Progenitor cell of endocrine pancreas (in vitro differentiated cells): ENCODE data around the gene ZNF223. TPM values are rescaled to one million over a fixed set of nuclear protein-coding genes. Genes with fewer than 3 reads are reported as not detected.

Source experiments
- DNase-seq: peaks from one replicate; pipeline ENCODE4 v3.0.0; 2021; ENCODE audit warnings: low spot score; ENCODE audit not compliant: unreplicated experiment
- H3K27ac Mint-ChIP-seq: 2 replicates; pipeline ENCODE4 v1.8.0; 2021; ENCODE audit warnings: mild to moderate bottlenecking, moderate library complexity, mixed read lengths
- H3K27me3 Mint-ChIP-seq: 2 replicates; pipeline ENCODE4 v1.8.0; 2021; ENCODE audit warnings: mixed read lengths
- H3K36me3 Mint-ChIP-seq: 2 replicates; pipeline ENCODE4 v1.8.0; 2022; ENCODE audit warnings: mixed read lengths; ENCODE audit not compliant: insufficient read depth
- H3K4me1 Mint-ChIP-seq: 2 replicates; pipeline ENCODE4 v1.8.0; 2021; ENCODE audit warnings: low read depth, mixed read lengths
- H3K4me3 Mint-ChIP-seq: 2 replicates; pipeline ENCODE4 v1.8.0; 2021; ENCODE audit warnings: low read depth, mild to moderate bottlenecking, moderate library complexity, mixed read lengths
- H3K9me3 Mint-ChIP-seq: 2 replicates; pipeline ENCODE4 v1.8.0; 2021; ENCODE audit warnings: low read depth, mixed read lengths
- total RNA-seq: library from RNA; stranded (reverse); gene quantifications from 2 replicates; pipeline ENCODE4 v1.2.1, GENCODE V29; 2021
- TF ChIP-seq, protein P1 (sequence below): fragments of 200-600 bp; sonication (generic); IDR thresholded peaks from one replicate; pipeline ENCODE4 v1.5.0; 2021; ENCODE audit warnings: antibody characterized with exemption, mild to moderate bottlenecking; ENCODE audit not compliant: unreplicated experiment

ZNF223 gene
- total RNA-seq, 1 donor from 2014 or later, result 14.2 TPM

DNA sequence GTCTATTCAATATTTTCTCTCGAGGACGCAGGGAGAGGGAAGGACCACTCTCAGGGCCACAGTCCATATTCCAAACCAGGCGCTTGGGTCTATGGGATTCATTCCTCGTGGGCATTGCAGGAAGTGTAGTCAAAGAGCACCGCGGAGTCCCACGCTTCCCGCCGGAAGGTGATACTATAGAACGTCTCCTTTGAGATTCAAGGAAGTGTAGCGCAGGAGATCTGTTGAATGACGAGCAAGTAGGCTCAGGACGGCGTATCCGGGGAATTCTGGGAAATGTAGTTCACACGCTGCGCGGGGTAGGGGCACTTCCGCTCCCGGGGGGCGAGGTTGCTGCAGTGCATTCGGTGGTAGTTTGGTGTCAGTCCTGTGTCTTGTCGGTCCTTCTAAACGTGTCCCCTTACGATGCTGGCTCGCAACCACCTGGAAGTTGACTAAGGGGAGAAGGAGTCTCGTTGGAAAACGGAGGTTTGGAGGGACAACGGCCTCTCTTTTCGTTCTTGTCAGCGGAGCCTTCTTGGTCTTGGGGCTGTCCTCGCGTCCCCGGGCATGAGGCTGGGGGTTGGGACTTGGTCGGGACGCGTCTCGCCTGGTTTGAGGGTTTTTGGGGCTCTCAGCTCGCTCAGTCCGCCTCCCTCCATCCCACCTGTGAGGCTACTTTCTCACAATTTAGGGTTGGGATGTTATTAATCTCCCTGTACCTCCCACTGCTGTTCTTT lies 20.1 kb downstream of the ZNF223 start, which contains the start of gene ZNF284:
Gene ZNF284 (plus strand): TSS at position 336 of the 719 bp plus-strand sequence. CDS start 4,231 bp downstream, outside the sequence.
- Mint-ChIP-seq H3K36me3 (peaks cover 29% of the 10 kb centered on the region), H3K4me1 (peaks cover 16% of the 10 kb centered on the region), H3K9me3 (peaks cover 30% of the 10 kb centered on the region), H3K27ac (peak within 1 kb of the TSS; percentile 93), H3K27me3 (no peaks in the 10 kb centered on the region), H3K4me3 (peak within 1 kb of the TSS; percentile 93)
- TF ChIP-seq, protein P1, sequence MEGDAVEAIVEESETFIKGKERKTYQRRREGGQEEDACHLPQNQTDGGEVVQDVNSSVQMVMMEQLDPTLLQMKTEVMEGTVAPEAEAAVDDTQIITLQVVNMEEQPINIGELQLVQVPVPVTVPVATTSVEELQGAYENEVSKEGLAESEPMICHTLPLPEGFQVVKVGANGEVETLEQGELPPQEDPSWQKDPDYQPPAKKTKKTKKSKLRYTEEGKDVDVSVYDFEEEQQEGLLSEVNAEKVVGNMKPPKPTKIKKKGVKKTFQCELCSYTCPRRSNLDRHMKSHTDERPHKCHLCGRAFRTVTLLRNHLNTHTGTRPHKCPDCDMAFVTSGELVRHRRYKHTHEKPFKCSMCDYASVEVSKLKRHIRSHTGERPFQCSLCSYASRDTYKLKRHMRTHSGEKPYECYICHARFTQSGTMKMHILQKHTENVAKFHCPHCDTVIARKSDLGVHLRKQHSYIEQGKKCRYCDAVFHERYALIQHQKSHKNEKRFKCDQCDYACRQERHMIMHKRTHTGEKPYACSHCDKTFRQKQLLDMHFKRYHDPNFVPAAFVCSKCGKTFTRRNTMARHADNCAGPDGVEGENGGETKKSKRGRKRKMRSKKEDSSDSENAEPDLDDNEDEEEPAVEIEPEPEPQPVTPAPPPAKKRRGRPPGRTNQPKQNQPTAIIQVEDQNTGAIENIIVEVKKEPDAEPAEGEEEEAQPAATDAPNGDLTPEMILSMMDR, result no peak
- peak; percentile 58 for DNase-seq

DNA sequence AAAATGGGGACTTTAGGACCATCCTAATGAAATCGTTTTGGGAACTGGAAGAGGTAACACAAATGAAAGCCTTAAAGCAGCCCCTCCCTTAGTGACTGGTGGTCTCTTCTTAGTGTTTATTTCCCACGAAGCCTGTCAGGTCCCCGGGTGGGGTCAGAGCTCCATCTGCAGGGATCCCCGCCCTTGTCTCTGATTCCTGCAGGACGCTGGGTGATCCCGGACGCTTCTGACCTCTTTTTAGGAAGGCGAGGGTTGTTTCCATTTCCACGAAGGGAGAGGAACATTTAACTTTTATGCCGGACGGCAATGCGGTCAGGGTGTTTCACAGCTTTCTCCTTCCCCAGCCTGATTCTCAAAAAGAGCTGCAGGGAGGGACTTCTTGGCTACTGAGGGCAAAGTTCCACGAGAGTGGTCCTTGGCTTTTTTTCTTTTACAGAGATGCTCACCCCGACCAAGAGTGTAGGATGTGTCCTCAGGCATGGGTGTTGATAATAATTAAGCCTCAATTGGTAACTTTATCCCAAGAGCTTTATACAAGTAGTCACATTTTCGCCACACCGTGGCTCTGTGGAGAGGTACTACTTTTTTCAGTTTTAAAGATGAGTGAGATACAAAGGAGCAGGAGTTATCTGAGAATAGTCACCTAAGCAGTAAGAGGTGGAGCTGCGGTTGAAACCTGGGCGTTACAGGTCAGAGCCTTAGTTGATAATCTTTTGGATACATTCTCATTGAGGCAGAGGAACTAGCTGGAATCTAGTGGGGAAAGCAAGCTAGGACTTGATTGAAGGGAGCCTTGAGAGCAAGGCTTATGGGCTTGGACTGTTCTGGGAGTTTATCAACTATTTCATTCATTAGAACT lies 20.9 kb downstream of the ZNF223 start:
- H3K4me1 Mint-ChIP-seq, result peaks cover 16% of the 10 kb centered on the region
- peak overlapping the region; percentile 93 for H3K27ac Mint-ChIP-seq
- TF ChIP-seq, protein P1, result no peak

DNA sequence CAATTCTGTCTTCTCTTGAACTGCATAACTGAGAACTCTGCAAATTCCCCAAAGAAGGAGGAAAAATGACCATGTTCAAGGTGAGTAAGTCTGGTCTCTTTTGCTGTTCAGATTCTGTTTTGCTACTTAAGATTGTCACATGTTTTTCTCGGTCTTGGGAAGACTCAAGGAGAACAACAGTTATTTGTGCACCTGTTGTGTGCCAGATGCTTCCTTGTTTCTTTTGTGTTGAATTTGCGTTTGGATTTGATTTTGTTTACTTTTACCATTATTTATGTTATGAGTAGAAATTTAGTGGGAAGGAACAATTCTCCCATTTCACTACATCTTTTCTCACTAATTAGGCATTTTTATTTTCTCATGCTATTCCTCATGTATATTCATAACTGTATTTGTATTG lies 24.5 kb downstream of the ZNF223 start:
- TF ChIP-seq, protein P1, result no peak
- Mint-ChIP-seq H3K4me3 (no peak overlapping the region), H3K36me3 (peaks cover 16% of the 10 kb centered on the region), H3K4me1 (peaks cover 16% of the 10 kb centered on the region), H3K27ac (no peak overlapping the region), H3K9me3 (peaks cover 4% of the 10 kb centered on the region), H3K27me3 (no peaks in the 10 kb centered on the region)
- DNase-seq, result no peak

More for the DNA sequence above, 20.9 kb downstream of the ZNF223 start:
- no peaks in the 10 kb centered on the region for H3K27me3 Mint-ChIP-seq
- DNase-seq, result no peak
- H3K4me3 Mint-ChIP-seq, result peak overlapping the region; percentile 93
- peaks cover 26% of the 10 kb centered on the region for H3K9me3 Mint-ChIP-seq
- peaks cover 24% of the 10 kb centered on the region for H3K36me3 Mint-ChIP-seq

DNA sequence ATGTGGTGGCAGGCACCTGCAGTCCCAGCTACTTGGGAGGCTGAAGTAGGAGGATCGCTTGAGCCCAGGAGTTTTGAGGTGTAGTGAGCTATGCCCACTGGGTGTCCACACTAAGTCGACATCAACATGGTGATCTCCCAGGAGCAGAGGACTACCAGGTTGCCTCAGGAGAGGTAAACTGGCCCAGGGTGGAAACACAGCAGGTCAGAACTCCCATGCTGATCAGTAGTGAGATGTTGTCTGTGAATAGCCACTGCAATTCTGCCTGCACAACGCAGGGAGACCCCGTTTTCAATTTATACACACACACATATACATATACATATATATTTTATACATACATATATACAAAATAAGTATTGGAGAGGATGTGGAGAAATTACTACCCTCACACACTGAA lies 40.3 kb downstream of the ZNF223 start:
- H3K4me3 Mint-ChIP-seq, result no peak overlapping the region
- H3K27me3 Mint-ChIP-seq, result no peaks in the 10 kb centered on the region
- H3K4me1 Mint-ChIP-seq, result peaks cover 8% of the 10 kb centered on the region
- no peak overlapping the region for H3K27ac Mint-ChIP-seq
- TF ChIP-seq, protein P1, result no peak
- no peak for DNase-seq
- no peaks in the 10 kb centered on the region for H3K9me3 Mint-ChIP-seq
- H3K36me3 Mint-ChIP-seq, result no peaks in the 10 kb centered on the region
